CD4-positive, alpha-beta T cell treated with Interferon alpha-2 for 1 hour (primary cell): ENCODE measurements around the gene ACSL5.
"Not testable (repeated sequence)": the region's sequence is repeated elsewhere in the genome, so short reads cannot be mapped to it uniquely, and the experiment has no call there.

Experiments used
- DNase-seq, 2 donors: peaks; one replicate each; pipeline ENCODE4 v3.0.0-alpha.2; 2020 to 2022

Gene ACSL5

DNA sequence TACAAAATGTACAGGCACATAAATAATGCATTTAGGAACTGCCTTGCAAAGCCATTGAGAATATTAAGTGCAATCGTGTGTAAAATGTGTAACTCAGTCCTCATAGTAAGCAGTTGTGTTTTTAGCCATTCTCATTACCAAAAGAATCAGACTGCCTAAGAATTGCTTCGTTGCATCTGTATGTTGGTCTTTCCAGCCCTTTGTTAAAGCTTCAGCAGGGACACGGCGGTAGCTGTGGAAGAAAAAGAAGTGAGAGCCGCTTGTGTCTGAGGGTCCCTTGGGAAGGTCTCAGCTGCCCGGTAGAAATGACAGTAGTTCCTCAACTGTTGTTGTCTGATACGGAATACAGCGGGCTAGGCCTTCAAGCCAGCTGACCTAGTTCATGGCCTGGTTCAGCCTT lies 22.8 kb upstream of the ACSL5 start:
- DNase-seq = no peak

DNA sequence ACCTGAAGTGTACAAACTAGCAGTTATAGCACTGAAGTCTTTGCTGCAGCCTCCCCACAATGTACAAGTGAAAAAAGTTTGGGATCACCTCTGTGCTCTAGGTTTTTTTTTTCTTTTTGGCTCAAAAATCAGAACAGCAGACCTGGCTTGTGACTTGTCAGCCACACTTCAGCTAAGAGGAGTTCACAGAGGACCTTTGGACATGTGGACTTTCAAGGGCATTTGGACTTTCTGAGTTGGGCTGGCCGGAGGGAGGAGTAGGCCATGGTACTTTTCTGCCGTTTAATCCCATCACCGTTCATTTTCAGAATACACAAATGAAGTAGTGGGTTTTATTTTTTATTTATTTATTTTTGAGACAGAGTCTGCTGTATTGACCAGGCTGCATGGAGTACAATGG lies 21.9 kb upstream of the ACSL5 start:
- DNase-seq = no peak

DNA sequence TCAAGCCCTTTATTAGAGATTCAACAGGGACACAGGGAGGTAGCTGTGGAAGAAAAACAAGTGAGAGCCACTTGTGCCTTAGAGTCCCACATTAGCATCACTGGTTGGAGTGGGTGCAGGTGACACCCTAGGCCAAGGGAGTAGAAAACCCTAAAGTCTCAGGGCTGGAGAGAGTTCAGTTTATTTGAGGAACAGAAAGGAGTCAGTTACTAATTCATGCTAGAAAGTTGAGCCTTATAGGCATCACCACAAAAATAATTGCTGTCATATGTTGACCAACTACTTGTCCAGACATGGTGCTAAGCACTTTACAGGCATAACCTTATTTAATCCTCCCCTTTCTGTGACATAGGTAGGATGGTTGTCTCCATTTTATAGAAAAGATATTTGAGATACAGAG lies 20.9 kb upstream of the ACSL5 start:
- DNase-seq = no peak

GRCh38 chr10:112356686-112357085 lies 17.2 kb upstream of the ACSL5 start:
- DNase-seq = no peak

DNA sequence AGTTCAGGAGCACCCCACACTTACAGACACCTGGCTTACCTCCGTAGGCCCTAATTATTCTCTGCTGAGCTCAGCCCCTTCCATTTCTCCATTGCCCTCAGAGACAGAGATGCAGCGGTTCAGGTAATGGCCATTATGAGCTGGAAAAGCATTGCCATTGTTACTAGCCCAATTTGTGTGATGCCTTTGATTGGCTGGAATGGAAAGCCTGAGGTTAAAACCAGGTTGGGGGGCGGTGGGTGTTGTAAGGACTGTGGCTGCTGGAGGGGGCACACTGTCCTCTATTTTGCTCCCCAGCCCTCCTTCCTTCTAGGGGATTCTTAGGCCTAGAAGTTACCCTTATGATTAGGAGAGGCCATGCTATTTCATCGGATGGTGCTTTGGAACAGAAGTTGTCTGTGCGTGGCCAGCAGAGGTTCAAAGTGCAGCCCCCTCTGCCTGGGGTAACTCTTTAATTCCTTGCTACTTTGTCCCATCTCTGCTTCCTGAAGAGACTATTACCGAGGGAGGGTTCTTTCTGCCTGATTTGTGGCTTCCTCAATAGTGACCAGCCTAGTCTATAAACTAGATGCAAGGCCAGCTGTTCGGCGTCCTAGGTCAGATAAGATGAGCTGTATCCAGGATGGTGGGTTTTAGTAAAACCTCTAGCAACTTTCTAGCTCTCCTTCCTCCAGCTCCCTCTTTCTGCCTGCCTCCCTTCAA lies 14.2 kb upstream of the ACSL5 start:
- DNase-seq = no peak

DNA sequence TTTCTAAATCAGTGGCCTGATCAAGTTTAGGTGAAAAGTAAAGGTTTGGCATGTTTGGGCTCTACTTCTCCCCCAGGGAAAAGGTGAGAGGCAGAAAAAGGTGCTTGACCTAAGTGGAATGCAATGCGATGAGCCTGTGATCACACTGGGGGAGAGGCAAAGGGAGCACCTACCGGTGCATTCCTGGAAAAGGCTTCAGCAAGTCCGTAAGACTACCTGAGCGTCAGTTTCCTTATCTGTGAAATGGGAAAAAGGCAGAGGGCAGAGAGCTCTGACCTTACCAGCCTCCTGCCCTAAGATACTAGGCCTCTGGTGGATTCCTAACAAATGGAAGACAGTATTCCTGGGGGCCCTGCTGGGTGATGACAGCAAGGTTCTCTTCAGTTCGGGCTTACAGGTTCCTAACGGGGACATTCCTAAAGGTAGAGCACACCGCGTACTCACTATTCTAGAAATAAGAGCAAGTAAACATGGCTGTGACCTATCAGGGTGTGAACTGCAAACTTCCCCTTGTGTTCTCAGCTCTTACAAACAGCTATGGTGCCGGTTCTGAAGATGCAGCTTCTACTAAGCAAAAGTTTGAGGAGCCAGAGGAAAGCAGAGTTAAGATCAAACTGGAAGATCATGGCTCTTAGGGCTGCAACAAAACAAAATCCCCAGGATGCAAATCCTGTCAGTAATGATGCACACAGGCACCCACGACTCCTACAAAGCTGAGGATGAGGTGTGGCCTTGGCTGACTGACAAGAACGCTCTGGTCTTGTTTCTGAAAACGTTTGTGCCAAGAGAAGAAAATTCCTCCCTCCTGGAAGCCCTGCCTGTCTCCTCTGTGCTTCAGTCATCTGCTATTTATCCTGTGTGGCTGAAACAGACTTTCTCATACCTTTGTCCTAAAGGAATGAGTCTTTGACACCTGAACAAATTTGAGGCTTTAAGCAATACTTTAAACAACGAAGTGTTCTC lies 13.3 kb upstream of the ACSL5 start:
- DNase-seq = no peak

GRCh38 chr10:112361951-112362751 lies 11.8 kb upstream of the ACSL5 start:
- no peak for DNase-seq

DNA sequence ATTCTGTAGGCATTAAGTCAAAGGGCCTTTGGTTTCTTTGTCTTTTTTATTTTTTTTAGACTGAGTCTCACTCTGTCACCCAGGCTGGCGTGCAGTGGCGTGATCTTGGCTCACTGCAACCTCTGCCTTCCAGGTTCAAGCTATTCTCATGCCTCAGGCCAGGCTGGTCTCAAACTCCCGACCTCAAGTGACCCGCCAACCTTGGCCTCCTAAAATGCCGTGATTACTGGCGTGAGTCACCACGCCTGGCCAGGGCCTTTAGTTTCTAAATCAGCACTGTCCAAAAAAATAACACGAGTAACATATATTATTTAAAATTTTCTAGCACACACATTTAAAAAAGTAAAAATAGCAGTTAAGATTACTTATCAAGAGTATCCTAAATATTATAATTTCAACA lies 11.1 kb upstream of the ACSL5 start:
- DNase-seq = no peak

- no peak for DNase-seq
These were observed 9.9 kb upstream of the ACSL5 start for GRCh38 chr10:112363696-112364688.

- DNase-seq = no peak
These were observed 8.9 kb upstream of the ACSL5 start for GRCh38 chr10:112365014-112365432.

DNA sequence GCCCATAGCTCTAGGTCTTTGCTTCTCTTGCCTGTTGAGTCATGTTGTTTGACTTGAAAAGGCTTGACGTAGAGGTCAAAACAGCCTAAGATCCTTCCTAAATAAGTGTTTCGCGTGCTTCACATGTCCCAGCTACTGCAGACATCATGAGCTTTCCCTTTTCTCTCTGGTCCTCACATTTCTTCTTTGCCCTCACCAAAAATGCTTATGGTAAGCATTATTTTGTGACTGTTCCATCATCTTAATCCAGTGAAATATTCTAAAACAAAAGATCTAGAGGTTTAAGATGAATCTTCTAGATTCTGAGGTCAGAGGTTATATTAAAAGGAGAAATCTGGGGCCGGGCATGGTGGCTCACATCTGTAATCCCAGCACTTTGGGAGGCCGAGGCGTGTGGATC lies 8.5 kb upstream of the ACSL5 start:
- DNase-seq = no peak

DNA sequence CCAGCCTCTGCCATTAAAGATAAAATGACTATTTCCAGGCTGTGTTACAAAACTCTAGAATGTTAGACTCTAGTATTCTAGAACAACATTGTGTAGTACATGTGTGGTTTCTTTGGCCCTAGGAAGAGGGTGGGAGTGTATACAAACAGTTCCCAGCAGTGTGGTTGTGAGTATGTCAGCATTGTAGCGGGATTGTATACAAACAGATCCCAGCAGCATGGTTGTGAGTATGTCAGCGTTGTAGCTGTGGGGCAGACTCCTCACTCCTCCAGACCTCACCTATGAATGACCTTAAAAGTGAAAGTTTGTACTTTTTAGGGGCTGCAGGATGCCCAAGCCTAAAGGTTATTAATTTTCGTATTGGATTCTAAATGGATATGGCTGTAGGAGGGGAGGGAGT lies 6.9 kb upstream of the ACSL5 start:
- DNase-seq = no peak

DNA sequence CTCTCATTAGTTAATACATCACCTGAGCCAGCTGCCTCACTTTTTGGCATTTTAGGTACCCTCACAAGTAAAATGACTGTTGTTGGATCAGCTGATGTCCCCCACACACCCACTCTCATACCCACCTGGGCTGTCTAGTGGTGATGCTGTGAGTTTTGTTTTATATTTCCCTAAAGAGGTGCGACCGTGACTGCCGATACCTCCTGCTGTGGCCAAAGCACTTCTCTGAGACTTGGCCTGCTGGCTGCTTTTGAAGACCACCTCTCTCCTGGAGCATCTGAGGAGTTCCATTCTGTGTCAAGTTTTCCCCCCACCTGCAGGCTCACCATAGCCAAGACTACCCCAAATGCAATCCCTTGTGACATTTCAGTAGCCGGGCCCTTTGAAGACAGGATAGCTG lies 6.4 kb upstream of the ACSL5 start:
- no peak for DNase-seq

- peak in 1 of 2 donors; percentile 74 for DNase-seq
These were observed 4.2 kb upstream of the ACSL5 start for GRCh38 chr10:112369495-112370423.

DNA sequence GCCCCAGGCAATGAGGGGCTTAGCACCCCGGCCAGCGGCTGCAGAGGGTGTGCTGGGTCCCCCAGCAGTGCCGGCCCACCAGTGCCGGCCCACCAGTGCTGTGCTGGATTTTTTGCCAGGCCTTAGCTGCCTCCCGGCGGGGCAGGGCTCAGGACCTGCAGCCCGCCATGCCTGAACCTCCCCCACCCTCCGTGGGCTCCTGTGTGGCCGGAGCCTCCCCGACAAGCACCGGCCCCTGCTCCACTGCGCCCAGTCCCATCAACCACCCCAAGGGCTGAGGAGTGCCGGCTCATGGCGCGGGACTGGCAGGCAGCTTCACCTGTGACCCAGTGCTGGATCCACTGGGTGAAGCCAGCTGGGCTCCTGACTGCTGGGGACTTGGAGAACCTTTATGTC lies 3.5 kb upstream of the ACSL5 start:
- no peak for DNase-seq

- not testable (repeated sequence) for DNase-seq
These were observed 2.6 kb upstream of the ACSL5 start for GRCh38 chr10:112371326-112371725.

- not testable (repeated sequence) for DNase-seq
These were observed 1.6 kb upstream of the ACSL5 start for GRCh38 chr10:112372182-112372810.

- DNase-seq = peak; percentile 19 to 41
These were observed 1.0 kb downstream of the ACSL5 start for GRCh38 chr10:112374724-112375541.

GRCh38 chr10:112375721-112376395 lies 1.9 kb downstream of the ACSL5 start:
- DNase-seq = peak; percentile 56 to 69
